Spinal cord (tissue), 10 donors: Measurements from ENCODE around the gene PIAS3. TPM values are rescaled to one million over a fixed set of nuclear protein-coding genes. Genes with fewer than 3 reads are reported as not detected.

Source experiments
- DNase-seq, 6 donors: peaks; one replicate each; pipeline versions ENCODE4 v3.0.0 to v3.0.0-alpha.2; 2013 to 2015; ENCODE audit warnings: low spot score in 6 of 6, low read depth in 4 of 6
- H3K27ac ChIP-seq: one replicate; pipeline ENCODE4 v1.5.1; 2013; ENCODE audit warnings: low read depth, low read length, control low read depth
- H3K27me3 ChIP-seq: one replicate; pipeline ENCODE4 v1.6.1; 2013; ENCODE audit warnings: low read length; ENCODE audit not compliant: control insufficient read depth, insufficient read depth
- H3K36me3 ChIP-seq: one replicate; pipeline ENCODE4 v1.6.1; 2013; ENCODE audit warnings: low read length; ENCODE audit not compliant: control insufficient read depth, insufficient read depth
- H3K4me1 ChIP-seq: one replicate; pipeline ENCODE4 v1.6.1; 2013; ENCODE audit warnings: low read length; ENCODE audit not compliant: control insufficient read depth, insufficient read depth
- H3K4me3 ChIP-seq: one replicate; pipeline ENCODE4 v1.5.1; 2013; ENCODE audit warnings: low read depth, low read length, control low read depth
- H3K9me3 ChIP-seq: one replicate; pipeline ENCODE4 v1.6.1; 2013; ENCODE audit warnings: low read length; ENCODE audit not compliant: control insufficient read depth, insufficient read depth
- WGBS: methylation state at CpG from one replicate; pipeline ENCODE4 v1.1.5; 2013; ENCODE audit warnings: missing lambda C conversion rate; ENCODE audit not compliant: insufficient coverage; 5-methylcytosine and 5-hydroxymethylcytosine counted together
- polyA plus RNA-seq, 2 donors: library from polyadenylated mRNA; unstranded; fragments of 120-200 nt; gene quantifications; one replicate each; pipeline ENCODE4 v1.2.1, GENCODE V29; 2013; ENCODE audit not compliant: insufficient read length in 2 of 2
- total RNA-seq, 2 donors: library from RNA; depleted of rRNA in 1 of 2; stranded (reverse); fragments of 120-200 nt in 1 of 2; fragments of >200 nt in 1 of 2; gene quantifications; one replicate each; pipeline versions ENCODE4 v1.2.3 to v1.2.4, GENCODE V29; 2013 to 2014
- donor health status: healthy.

Gene PIAS3
- total and polyA plus RNA-seq, 4 donors, result 15.1 to 61.4 (median 40.3) TPM

- no peak overlapping the region for H3K4me3 ChIP-seq
- H3K4me1 ChIP-seq, result peaks cover 15% of the 10 kb centered on the region
- no peaks in the 10 kb centered on the region for H3K9me3 ChIP-seq
- WGBS, result 100% methylated on average over 1 of the region's 4 CpGs
- H3K36me3 ChIP-seq, result peaks cover 46% of the 10 kb centered on the region
- H3K27me3 ChIP-seq, result no peaks in the 10 kb centered on the region
- no peak overlapping the region for H3K27ac ChIP-seq
- DNase-seq, result no peak
Measured at GRCh38 chr1:145857170-145857569, 1.7 kb downstream of the PIAS3 start.

GRCh38 chr1:145855426-145855948 is 3.4 kb downstream of the PIAS3 start:
- Histone ChIP-seq H3K27ac (no peak overlapping the region), H3K9me3 (no peaks in the 10 kb centered on the region), H3K4me1 (peaks cover 15% of the 10 kb centered on the region), H3K36me3 (peaks cover 55% of the 10 kb centered on the region), H3K4me3 (no peak overlapping the region), H3K27me3 (no peaks in the 10 kb centered on the region)
- 72% methylated on average over 3 of the region's 7 CpGs for WGBS
- no peak for DNase-seq

- DNase-seq, result no peak
Measured at GRCh38 chr1:145849356-145850160, 9.3 kb downstream of the PIAS3 start.

GRCh38 chr1:145847827-145848226 is 11.1 kb downstream of the PIAS3 start:
- H3K4me1 ChIP-seq, result peaks cover 19% of the 10 kb centered on the region
- H3K27ac ChIP-seq, result no peak overlapping the region
- 90% methylated on average over 2 of the region's 3 CpGs for WGBS
- peaks cover 36% of the 10 kb centered on the region for H3K36me3 ChIP-seq
- no peaks in the 10 kb centered on the region for H3K9me3 ChIP-seq
- no peak for DNase-seq
- no peaks in the 10 kb centered on the region for H3K27me3 ChIP-seq
- no peak overlapping the region for H3K4me3 ChIP-seq

More at GRCh38 chr1:145849356-145850160, 9.3 kb downstream of the PIAS3 start:
- H3K36me3 ChIP-seq, result peaks cover 49% of the 10 kb centered on the region
- no peak overlapping the region for H3K27ac ChIP-seq
- no peaks in the 10 kb centered on the region for H3K9me3 ChIP-seq
- peaks cover 18% of the 10 kb centered on the region for H3K4me1 ChIP-seq
- 72% methylated on average over 9 of the region's 15 CpGs for WGBS
- H3K27me3 ChIP-seq, result no peaks in the 10 kb centered on the region
- no peak overlapping the region for H3K4me3 ChIP-seq

GRCh38 chr1:145846201-145846612 is 12.7 kb downstream of the PIAS3 start:
- peaks cover 19% of the 10 kb centered on the region for H3K4me1 ChIP-seq

GRCh38 chr1:145845514-145846161 is 13.2 kb downstream of the PIAS3 start, which contains the start of gene NUDT17:
Gene NUDT17, plus strand, starts transcription at chr1:145845630. Its CDS starts 11 bp downstream, at chr1:145845641.
- peaks cover 19% of the 10 kb centered on the region for H3K4me1 ChIP-seq
- peaks cover 38% of the 10 kb centered on the region for H3K36me3 ChIP-seq
- peak within 1 kb of the TSS; percentile 85 for H3K27ac ChIP-seq
- peak within 1 kb of the TSS; percentile 79 for H3K4me3 ChIP-seq
- H3K27me3 ChIP-seq, result no peaks in the 10 kb centered on the region
- H3K9me3 ChIP-seq, result no peaks in the 10 kb centered on the region
- DNase-seq, result peak in 4 of 6 donors; percentile 50 to 90 (median 75)
- WGBS, result 1% methylated on average over 50 of the region's 50 CpGs

More at GRCh38 chr1:145846201-145846612, 12.7 kb downstream of the PIAS3 start:
- H3K36me3 ChIP-seq, result peaks cover 35% of the 10 kb centered on the region
- no peaks in the 10 kb centered on the region for H3K27me3 ChIP-seq
- peak overlapping the region; percentile 85 for H3K27ac ChIP-seq
- WGBS, result 90% methylated on average over 2 of the region's 3 CpGs
- DNase-seq, result peak in 3 of 6 donors; percentile 22 to 60 (median 53)
- peak overlapping the region; percentile 79 for H3K4me3 ChIP-seq
- H3K9me3 ChIP-seq, result no peaks in the 10 kb centered on the region

- Histone ChIP-seq H3K4me1 (peaks cover 19% of the 10 kb centered on the region), H3K4me3 (peak overlapping the region; percentile 79), H3K9me3 (no peaks in the 10 kb centered on the region), H3K36me3 (peaks cover 34% of the 10 kb centered on the region), H3K27ac (peak overlapping the region; percentile 85), H3K27me3 (no peaks in the 10 kb centered on the region)
- WGBS, result 31% methylated on average over 4 of the region's 4 CpGs
- DNase-seq, result peak in 1 of 6 donors; percentile 35
Measured at GRCh38 chr1:145845144-145845513, 13.8 kb downstream of the PIAS3 start.

- H3K4me1 ChIP-seq, result peaks cover 19% of the 10 kb centered on the region
- no peaks in the 10 kb centered on the region for H3K9me3 ChIP-seq
- H3K27me3 ChIP-seq, result no peaks in the 10 kb centered on the region
- DNase-seq, result peak in 1 of 6 donors; percentile 64
- peaks cover 41% of the 10 kb centered on the region for H3K36me3 ChIP-seq
- no peak overlapping the region for H3K27ac ChIP-seq
- no CpG with 5 or more reads among the region's 3 CpGs for whole genome bisulfite sequencing
- no peak overlapping the region for H3K4me3 ChIP-seq
Measured at GRCh38 chr1:145843031-145843430, 15.8 kb downstream of the PIAS3 start.

- H3K36me3 ChIP-seq, result peaks cover 69% of the 10 kb centered on the region
- no peaks in the 10 kb centered on the region for H3K27me3 ChIP-seq
Measured at GRCh38 chr1:145837656-145838055, 21.2 kb downstream of the PIAS3 start.

More at GRCh38 chr1:145837656-145838055, 21.2 kb downstream of the PIAS3 start:
- no peak overlapping the region for H3K27ac ChIP-seq
- H3K9me3 ChIP-seq, result no peaks in the 10 kb centered on the region
- no peaks in the 10 kb centered on the region for H3K4me1 ChIP-seq
- no CpG with 5 or more reads among the region's 1 CpG for WGBS
- no peak overlapping the region for H3K4me3 ChIP-seq
- no peak for DNase-seq
